HG02884 (cell line): ENCODE data around the gene OR10G7.
"Not testable (repeated sequence)": the region's sequence is repeated elsewhere in the genome, so short reads cannot be mapped to it uniquely, and the experiment has no call there.

ENCODE experiments used
- ATAC-seq: cut with Tn5 transposase; IDR thresholded peaks from one replicate; pipeline ENCODE4 v1.9.1; 2021; ENCODE audit warnings: mild to moderate bottlenecking, moderate library complexity; ENCODE audit not compliant: unreplicated experiment

OR10G7 gene

DNA sequence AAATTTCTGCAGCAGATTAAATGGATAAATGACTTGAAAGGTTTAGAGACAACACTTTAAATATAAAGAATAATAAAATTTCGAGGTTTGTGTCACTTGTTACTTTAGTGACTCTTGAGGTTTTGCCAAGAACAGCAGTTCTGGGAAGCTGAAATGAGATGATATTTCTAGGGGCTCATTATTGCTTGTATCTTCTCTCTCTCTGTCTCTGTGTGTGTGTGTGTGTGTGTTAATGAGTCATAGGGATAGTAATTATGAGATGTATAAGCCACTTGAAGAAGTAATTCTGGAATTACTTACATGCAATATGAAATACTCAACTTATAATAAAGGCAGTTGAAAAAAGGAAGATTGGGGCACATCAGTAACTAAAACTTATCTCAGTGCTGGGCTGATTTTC is 9.6 kb upstream of the OR10G7 start:
- ATAC-seq, result no peak

DNA sequence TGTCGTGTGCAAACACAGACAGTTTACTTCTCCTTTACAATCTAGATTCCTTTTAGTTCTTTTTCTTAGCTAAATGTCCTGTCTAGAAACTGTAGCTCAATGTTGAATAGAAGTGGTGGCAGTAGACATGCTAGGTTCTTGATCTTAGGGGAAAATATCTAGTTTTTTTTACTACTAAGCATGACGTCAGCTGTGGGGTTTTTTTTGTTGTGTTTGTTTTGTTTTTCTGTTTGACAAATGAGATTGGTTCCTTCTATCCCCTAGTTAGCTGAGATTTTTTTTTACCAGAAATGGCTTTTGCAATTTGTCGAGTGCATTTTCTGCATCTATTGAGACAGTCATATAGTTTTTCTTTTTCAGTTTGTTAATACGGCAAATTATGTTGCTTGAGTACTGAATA is 2.3 kb upstream of the OR10G7 start:
- no peak for ATAC-seq

DNA sequence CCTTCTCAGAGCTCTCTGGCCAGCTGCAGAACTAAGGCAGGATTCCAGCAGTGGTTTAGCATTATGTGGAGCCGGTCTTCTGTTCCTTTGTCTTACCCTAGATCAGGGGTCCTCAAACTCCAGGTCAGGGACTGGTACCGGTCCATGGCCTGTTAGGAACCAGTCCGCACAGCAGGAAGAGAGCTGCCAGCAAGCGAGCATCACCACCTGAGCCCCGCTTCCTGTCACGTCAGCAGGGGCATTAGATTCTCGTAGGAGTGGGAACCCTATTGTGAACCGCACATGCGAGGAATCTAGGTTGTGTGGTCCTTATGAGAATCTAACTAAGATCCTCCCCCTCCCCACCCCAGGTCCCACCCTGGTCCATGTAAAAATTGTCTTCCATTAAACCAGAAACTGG is 1.6 kb downstream of the OR10G7 start:
- ATAC-seq, result no peak

DNA sequence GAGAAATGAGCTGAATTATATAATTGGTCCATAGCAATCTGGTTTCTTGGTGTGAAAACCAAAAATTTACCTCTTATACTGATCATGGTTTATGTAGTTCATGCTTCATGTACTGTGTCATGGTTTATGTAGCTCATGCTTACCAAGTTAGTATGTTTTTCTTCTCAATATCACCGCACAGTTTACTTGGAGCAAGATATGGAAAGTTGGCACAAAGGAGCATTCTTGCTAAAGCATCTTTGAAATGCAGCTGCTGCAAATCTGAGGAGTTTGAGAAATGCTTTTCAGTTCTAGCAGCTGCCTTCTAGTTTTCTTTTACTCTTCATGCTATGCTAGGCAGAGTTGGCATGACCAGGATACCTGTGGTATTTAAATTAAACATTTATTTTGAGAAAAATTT is 4.5 kb downstream of the OR10G7 start:
- no peak for ATAC-seq

DNA sequence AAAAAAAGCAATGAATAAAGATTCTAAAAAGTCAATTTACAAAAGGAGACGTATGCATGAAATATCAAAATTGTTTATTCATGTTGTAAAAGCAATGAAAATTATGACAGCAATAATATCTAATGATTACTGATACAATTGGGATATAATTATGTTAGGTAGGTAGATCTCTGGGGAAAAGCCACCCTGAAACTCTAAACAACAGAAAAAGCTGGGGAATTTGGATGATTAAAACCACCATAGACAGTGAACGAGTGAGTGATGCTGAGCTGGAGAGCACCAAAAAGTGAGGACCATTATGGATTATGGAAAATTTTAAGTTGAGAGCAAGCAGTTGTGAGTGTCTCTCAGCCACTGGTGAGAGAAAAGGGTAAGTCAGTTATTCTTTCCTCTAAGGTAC is 14.6 kb downstream of the OR10G7 start, which contains the start of gene OR10G8:
TSS of gene OR10G8 (plus strand) at position 301 of the 400 bp plus-strand sequence. CDS start 2,825 bp downstream, outside the sequence.
- no peak for ATAC-seq

DNA sequence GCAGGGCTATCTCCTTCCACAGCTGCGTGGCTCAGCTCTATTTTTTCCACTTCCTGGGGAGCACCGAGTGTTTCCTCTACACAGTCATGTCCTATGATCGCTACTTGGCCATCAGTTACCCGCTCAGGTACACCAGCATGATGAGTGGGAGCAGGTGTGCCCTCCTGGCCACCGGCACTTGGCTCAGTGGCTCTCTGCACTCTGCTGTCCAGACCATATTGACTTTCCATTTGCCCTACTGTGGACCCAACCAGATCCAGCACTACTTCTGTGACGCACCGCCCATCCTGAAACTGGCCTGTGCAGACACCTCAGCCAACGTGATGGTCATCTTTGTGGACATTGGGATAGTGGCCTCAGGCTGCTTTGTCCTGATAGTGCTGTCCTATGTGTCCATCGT is 25.3 kb downstream of the OR10G7 start:
- ATAC-seq, result not testable (repeated sequence)

DNA sequence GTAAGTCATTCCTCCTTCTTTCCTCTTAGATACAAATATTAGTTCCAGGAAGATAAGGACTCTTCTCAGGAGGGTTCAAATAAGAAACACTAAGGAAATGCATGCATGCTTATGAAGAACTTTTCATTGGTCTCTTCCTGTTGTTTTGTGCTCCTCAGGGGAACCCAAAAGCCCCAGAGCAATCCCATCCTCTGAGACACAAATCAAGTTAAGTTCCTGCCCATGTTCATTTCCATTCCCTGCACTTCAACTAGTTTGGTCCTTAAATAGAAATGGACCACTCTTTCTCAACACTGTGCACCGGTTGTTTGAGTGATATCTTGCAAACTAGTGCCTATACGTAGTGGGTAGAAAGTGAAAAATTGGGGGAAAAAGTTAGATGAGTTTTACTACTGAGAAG is 28.4 kb downstream of the OR10G7 start, which contains the start of gene OR10G4:
TSS of gene OR10G4 (plus strand) at position 301 of the 400 bp plus-strand sequence. CDS start 2,578 bp downstream, outside the sequence.
- no peak for ATAC-seq

DNA sequence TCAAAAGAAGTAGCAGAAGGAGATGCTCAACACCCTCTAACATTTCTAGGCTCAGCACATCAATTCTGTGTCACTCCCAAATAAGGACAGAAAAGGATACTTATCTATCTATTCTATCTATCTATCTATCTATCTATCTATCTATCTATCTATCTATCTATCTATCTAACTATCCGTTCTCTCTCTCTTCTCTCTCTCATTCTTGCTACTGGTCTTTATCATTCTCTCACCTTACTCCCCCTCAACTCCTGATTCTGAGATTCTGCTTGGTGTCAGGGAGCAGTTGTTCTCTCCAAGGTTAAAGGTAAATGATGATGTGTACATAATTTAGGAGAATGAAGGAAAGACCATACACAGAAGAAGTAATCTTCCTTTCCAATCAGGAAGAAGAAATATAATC is 46.0 kb downstream of the OR10G7 start, which contains the start of gene OR10G6:
TSS of gene OR10G6 (minus strand) at position 43 of the 400 bp plus-strand sequence. CDS start at position 43, 0 bp downstream.
- ATAC-seq, result no peak
